ACHN (cell line): ENCODE results near the gene MAJIN.

ENCODE experiments used
- DNase-seq: peaks from one replicate; pipeline ENCODE4 v3.0.0-alpha.2; 2015
- in situ Hi-C: cut with HindIII; loops from 2 replicates; pipeline ENCODE4 v1.10.0; 2017; ENCODE audit warnings: low sequenced_read_pairs, low pct_ligation_motif_present, low pct_unique_long_range_greater_than_20kb

Gene MAJIN

DNA sequence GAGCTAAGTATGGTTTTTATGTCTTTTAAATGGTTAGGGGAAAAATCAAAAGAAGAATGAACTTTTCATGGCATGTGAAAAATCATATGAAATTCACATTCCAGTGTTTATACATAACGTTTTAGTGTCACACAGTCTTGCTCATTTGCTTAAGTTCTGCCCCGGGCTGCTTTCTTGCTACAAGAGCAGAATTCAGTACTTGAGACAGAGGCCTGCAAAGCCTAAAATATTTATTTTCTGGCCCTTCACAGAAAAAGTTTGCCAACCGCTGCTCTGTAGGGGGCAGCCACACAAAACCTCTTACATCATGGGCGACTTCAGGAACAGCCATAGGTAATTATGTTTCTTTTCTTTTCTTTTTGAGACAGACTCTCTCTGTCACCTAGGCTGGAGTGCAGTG lies 53.9 kb downstream of the MAJIN start:
- DNase-seq = peak; percentile 48
- in situ Hi-C loops = no loop called here

- in situ Hi-C loops = no loop called here
- no peak for DNase-seq
These were observed 54.3 kb downstream of the MAJIN start for GRCh38 chr11:64917663-64917995.

GRCh38 chr11:64916775-64917662 lies 54.9 kb downstream of the MAJIN start, which contains the start of gene ATG2A:
Gene ATG2A (minus strand): TSS chr11:64917209. CDS start chr11:64917135, 74 bp downstream.
- in situ Hi-C loops = no loop called here
- DNase-seq = peak; percentile 98

GRCh38 chr11:64916040-64916774 lies 55.7 kb downstream of the MAJIN start:
- peak; percentile 41 for DNase-seq
- in situ Hi-C loops = no loop called here

DNA sequence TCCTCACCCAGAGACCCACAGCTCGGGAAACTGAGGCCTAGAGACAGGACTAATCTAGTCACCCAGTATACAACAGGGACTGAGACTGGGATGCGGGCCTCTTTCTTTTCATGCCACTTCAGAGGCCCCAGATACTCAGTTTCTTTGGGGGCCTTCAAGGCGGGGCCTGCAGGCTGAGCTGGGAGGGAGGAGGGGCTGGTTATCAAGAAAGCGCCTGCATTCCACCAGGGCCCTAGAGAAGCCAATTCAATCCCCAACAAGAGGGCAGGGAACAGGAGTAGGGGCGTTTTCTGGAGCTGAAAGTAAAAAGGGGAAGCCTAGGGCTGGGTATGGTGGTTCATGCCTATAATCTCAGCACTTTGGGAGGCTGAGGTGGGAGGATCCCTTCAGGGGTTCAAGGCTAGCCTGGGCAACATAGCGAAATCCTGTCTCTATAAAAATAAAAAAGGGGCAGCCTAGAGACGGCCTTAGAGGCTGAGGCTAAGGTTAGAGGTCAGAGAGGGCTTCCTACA lies 56.5 kb downstream of the MAJIN start:
- in situ Hi-C loops = no loop called here
- no peak for DNase-seq

- DNase-seq = no peak
- in situ Hi-C loops = no loop called here
These were observed 57.8 kb downstream of the MAJIN start for GRCh38 chr11:64914123-64914522.

GRCh38 chr11:64913171-64913727 lies 58.7 kb downstream of the MAJIN start:
- no peak for DNase-seq
- in situ Hi-C loops = no loop called here

DNA sequence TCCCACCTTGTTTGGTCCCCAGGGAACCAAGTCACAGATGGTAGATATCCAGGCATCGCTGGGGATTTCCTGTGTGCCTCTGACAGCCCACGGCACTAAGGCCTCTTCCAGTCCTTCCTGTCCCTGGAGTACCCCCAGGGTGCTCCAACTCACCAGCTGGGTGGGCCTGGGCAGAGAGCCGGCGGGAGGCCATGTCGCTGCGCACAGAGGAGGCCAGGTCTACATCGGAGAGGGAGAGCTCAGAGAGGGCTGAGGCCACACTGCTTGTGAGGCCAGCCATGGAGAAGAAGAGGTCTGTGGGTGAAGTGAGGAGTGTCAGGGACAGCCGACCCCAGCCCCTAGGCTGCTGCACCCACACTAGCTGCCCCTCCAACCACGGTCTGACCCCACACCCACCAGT lies 60.2 kb downstream of the MAJIN start:
- in situ Hi-C loops = no loop called here
- DNase-seq = no peak

GRCh38 chr11:64911142-64911541 lies 60.8 kb downstream of the MAJIN start:
- in situ Hi-C loops = no loop called here
- DNase-seq = no peak

GRCh38 chr11:64910451-64911093 lies 61.3 kb downstream of the MAJIN start:
- no peak for DNase-seq
- in situ Hi-C loops = no loop called here

- in situ Hi-C loops = no loop called here
- no peak for DNase-seq
These were observed 62.1 kb downstream of the MAJIN start for GRCh38 chr11:64909653-64910343.

- in situ Hi-C loops = no loop called here
- DNase-seq = no peak
These were observed 63.1 kb downstream of the MAJIN start for GRCh38 chr11:64908766-64909165.

- no peak for DNase-seq
- in situ Hi-C loops = no loop called here
These were observed 65.6 kb downstream of the MAJIN start for GRCh38 chr11:64906314-64906635.

- in situ Hi-C loops = no loop called here
- no peak for DNase-seq
These were observed 66.2 kb downstream of the MAJIN start for GRCh38 chr11:64905516-64906313.

GRCh38 chr11:64903291-64903833 lies 68.5 kb downstream of the MAJIN start:
- DNase-seq = no peak
- in situ Hi-C loops = no loop called here

GRCh38 chr11:64902102-64902900 lies 69.6 kb downstream of the MAJIN start:
- no peak for DNase-seq
- in situ Hi-C loops = no loop called here

GRCh38 chr11:64900774-64901173 lies 71.1 kb downstream of the MAJIN start:
- in situ Hi-C loops = no loop called here
- DNase-seq = no peak
